HG03342 (cell line): ENCODE data around the gene MYL7.

ENCODE experiments used
- ATAC-seq: cut with Tn5 transposase; IDR thresholded peaks from one replicate; pipeline ENCODE4 v1.9.1; 2021; ENCODE audit warnings: mild to moderate bottlenecking, moderate library complexity; ENCODE audit not compliant: unreplicated experiment

Gene MYL7

GRCh38 chr7:44112997-44113763, 28.0 kb downstream of the MYL7 start:
- ATAC-seq = no peak

DNA sequence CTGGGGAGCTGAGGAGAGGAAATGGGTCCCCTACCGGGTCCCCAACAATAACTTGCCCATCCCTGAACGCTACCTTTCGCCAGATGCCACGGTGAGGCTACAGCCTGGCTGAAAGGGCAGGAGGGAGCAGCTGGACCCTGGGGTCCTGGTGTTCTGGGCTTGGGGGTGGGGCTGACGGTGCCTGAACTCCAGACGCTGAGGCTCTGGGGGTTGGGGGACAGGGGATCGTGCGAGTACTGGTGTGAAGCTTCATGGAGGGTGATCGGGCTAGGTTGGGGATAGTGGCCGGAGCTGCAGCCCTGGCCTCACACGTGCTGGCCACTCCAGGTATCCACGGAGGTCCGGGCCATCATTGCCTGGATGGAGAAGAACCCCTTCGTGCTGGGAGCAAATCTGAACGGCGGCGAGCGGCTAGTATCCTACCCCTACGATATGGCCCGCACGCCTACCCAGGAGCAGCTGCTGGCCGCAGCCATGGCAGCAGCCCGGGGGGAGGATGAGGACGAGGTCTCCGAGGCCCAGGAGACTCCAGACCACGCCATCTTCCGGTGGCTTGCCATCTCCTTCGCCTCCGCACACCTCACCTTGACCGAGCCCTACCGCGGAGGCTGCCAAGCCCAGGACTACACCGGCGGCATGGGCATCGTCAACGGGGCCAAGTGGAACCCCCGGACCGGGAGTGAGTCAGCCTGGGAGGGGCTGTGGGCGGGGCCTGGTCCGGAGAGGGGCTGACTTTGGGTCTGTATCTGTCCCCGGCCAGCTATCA, 28.7 kb downstream of the MYL7 start:
- no peak for ATAC-seq

GRCh38 chr7:44111761-44112160, 29.4 kb downstream of the MYL7 start:
- no peak for ATAC-seq

DNA sequence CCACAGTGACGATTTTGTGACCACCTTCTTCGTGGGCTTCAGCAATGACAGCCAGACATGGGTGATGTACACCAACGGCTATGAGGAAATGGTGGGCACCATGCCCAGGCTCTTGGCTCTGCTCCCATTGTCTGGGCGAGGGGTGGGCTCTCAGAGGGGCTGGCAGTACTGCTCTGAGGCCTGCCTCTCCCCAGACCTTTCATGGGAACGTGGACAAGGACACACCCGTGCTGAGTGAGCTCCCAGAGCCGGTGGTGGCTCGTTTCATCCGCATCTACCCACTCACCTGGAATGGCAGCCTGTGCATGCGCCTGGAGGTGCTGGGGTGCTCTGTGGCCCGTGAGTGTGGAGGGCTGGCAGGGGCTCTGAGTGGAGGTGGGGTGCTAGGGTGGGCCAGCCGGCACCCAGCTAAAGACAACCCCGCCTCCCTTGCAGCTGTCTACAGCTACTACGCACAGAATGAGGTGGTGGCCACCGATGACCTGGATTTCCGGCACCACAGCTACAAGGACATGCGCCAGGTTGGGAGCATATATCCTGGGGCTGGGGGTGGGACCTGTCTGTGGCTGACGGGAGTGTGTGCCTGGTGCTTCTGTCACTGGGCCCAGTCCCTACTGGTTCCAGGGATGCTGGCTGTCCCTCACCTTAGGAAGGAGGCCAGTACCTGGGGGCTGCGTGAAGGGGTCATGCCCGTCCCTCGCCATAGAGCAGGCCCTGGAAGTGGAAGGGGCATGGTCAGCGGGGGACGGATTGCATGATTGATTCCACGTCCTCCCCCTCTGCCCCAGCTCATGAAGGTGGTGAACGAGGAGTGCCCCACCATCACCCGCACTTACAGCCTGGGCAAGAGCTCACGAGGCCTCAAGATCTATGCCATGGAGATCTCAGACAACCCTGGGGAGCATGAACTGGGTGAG, 30.2 kb downstream of the MYL7 start:
- ATAC-seq = no peak

- ATAC-seq = no peak
Measured at GRCh38 chr7:44109991-44110390, 31.1 kb downstream of the MYL7 start.

- no peak for ATAC-seq
Measured at GRCh38 chr7:44108768-44109750, 32.1 kb downstream of the MYL7 start.

DNA sequence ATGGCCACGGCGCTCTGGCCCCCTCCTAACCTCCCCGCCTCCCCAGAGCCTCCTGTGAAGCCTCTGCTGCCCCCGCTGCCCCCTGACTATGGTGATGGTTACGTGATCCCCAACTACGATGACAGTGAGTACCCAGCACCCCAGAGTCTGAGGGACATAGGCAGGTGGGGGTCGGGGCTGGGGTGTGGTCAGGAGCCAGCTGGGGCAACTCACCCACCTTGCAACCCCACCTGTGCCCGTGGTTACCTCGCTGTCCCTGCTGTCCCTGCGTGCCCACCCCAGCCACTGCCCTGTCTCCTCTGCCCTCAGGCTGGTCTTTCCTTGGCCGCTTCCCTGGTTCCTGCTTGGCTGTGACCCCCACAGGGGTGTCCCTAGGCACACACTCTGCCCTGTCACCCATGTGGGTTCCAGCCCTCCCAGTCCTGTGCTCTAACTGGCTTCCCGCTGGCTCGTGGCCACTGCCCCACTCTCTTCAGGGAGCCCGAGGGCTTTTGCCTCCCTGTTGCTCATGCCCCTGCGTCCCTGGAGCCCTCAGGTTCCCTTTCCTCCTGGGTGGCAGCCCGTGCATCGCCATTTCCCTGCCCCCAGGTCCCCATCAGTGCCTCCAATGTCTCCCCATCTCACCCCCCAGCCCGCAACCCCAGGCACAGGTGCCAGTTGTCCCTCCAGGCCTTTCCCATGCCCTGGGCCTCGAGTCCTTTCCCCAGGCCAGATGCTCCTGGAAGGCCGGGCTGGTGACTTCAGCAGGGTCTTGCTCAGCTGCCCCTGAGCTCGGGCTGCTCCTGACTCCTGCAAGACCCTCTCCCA, 33.0 kb downstream of the MYL7 start:
- no peak for ATAC-seq

- ATAC-seq = no peak
Measured at GRCh38 chr7:44107116-44107960, 33.8 kb downstream of the MYL7 start.

- ATAC-seq = no peak
Measured at GRCh38 chr7:44106311-44107065, 34.6 kb downstream of the MYL7 start.

DNA sequence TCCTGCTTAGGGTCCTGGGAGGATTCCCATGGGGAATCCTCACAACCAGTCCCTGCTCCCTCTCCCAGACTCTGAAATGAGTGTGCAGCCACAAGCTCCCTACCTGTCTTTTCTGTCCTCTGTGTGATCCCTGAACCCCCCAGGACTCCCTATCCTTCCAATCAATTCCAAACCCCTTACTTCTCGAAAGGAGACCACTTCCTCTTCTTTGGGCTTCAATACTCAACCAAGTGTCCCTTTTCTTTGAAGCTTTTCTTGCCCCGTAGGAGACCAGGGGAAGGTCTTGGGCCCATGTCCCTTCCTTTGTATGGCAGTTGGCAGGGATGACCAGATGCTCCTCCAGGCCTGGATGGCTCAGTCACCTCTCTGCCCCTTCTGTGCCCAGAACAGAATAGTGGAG, 35.3 kb downstream of the MYL7 start:
- ATAC-seq = no peak

DNA sequence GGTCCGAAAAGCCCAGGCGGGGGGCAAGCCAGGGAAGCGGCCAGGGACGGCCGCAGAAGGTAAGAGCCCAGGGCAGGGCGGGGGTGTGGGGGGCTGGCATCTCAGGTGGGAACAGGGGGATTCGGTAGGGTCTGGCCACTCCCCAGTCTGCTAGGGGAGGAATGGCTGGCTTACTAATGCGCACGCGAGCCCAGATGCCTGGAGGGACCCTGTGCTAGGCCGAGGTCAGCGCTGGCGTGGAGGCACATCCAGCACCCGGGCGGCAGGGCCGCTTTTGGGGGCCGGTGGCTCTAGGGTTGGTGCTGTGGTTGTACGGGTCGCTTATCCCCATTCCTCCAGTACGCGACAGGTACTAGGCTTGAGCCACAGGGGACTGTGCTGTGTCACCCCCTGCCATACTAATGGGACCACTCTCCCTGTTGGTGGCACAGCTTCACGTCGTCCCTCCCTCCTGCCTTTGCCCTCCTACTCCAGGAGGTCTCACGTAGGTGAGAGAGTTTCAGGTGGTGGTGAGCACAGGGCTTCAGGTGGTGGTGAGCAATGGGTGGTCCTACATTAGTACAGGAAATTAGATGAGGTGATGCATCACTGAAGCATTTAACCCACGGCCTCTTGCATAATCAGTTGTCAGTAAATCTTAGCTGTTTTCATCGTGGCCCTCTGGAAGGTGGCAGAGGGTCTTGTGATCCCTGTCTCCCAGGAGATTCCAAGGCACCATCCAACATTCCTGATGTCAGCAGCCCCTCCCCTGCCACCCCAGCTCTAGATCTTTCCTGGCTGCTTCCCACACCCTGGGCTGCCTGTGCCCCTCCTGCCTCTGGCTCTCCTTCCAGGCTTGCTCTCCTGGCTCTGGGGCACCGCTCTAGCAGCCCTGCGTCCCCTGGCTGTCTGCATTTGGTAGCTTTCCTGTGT, 36.0 kb downstream of the MYL7 start:
- ATAC-seq = no peak

DNA sequence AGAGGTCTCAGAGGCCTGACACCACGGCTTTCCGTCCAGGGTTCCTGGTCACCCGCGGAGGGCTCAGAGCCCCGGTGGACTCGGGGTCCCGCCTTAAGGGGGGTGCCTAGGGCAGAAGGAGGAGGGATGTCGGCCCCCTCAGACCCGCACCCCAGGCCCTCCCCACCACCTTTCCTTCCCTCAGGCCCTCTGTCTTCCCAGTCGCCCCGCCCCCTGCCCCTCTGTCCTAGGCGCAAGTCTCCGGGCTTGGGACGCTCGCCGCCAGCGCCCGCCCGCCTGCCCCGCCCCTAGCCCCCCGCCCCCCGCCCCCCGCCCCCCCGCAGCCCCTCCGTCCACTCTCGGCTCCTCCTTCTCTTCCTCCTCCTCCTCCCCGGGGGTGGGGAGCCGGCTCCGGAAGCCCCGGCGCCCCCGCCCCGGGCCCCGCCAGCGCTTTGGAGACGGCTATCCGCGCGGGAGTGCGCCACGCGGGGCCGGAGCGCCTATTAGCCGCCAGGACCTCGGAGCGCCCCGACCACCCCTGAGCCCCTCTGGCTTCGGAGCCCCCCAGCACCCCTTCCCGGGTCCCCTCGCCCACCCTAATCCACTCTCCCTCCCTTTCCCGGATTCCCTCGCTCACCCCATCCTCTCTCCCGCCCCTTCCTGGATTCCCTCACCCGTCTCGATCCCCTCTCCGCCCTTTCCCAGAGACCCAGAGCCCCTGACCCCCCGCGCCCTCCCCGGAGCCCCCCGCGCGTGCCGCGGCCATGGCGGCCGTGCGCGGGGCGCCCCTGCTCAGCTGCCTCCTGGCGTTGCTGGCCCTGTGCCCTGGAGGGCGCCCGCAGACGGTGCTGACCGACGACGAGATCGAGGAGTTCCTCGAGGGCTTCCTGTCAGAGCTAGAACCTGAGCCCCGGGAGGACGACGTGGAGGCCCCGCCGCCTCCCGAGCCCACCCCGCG, 36.9 kb downstream of the MYL7 start, which contains the start of gene AEBP1:
Gene AEBP1 (plus strand): TSS at position 423 of the 937 bp plus-strand sequence. CDS start 321 bp downstream, at position 744.
- ATAC-seq = no peak

DNA sequence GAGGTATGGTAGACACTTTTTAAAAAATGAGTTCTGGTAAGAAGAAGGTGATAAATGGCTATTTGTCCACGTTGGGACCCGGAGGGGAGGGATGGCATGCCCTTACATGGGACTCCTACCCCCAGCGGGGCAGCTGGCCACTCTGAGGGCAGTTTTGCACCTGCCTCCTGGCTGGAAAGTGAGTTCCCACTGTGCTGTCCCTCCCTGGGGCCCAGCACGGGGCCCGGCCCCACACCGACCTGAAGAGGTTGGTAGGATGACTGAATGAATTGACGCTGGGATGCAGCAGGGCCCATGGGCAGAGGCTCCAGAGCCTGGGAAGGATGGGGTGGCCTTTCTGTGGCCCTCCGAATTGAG, 37.6 kb downstream of the MYL7 start:
- ATAC-seq = no peak

- ATAC-seq = no peak
Measured at GRCh38 chr7:44102846-44103565, 38.1 kb downstream of the MYL7 start.
